H1 (cell line): ENCODE measurements around the gene STXBP5. TPM values are rescaled to one million over a fixed set of nuclear protein-coding genes. Genes with fewer than 3 reads are reported as not detected.

ENCODE experiments used
- CTCF ChIA-PET: fragments of 300-600 bp; sonication (Branson Sonifier 250); formaldehyde crosslinking; loops from one replicate; lab custom pipeline; 2021; ENCODE audit not compliant: partially characterized antibody; lab: Charles Lee
- POLR2A ChIA-PET: fragments of 300-600 bp; sonication (Branson Sonifier 250); formaldehyde crosslinking; loops from one replicate; lab custom pipeline; 2021; ENCODE audit warnings: inconsistent platforms; ENCODE audit not compliant: partially characterized antibody; lab: Charles Lee
- DNase-seq, 2 experiments: peaks; one replicate each; pipeline versions ENCODE4 v3.0.0 to v3.0.0-alpha.2; 2010 to 2022; ENCODE audit warnings: low spot score in 2 of 2, low read depth in 1 of 2, mixed read lengths in 1 of 2
- FAIRE-seq: peaks from 2 replicates; lab custom pipeline; 2011; peaks lifted over from hg19 to GRCh38; lab: Jason Lieb, UNC
- H2AFZ ChIP-seq: 2 replicates; pipeline ENCODE4 v1.8.1; 2012; ENCODE audit warnings: low read length, inconsistent platforms
- H2AK5ac ChIP-seq: 2 replicates; pipeline ENCODE4 v1.6.1; 2013; ENCODE audit warnings: low read depth, low read length
- H2BK120ac ChIP-seq: replicated peaks from 2 replicates; pipeline ENCODE3; 2013; ENCODE audit warnings: low read depth, low read length, inconsistent platforms
- H2BK12ac ChIP-seq: 2 replicates; pipeline ENCODE4 v1.6.1; 2013; ENCODE audit warnings: low read depth, low read length
- H2BK15ac ChIP-seq: 2 replicates; pipeline ENCODE4 v1.6.1; 2013; ENCODE audit warnings: low read length
- H2BK20ac ChIP-seq: 2 replicates; pipeline ENCODE4 v1.6.1; 2013; ENCODE audit warnings: low read length
- H2BK5ac ChIP-seq: 2 replicates; pipeline ENCODE4 v1.6.1; 2013; ENCODE audit warnings: low read depth, low read length
- H3K14ac ChIP-seq: 2 replicates; pipeline ENCODE4 v1.6.1; 2013; ENCODE audit warnings: inconsistent platforms; ENCODE audit not compliant: insufficient read length
- H3K18ac ChIP-seq: 2 replicates; pipeline ENCODE4 v1.6.1; 2013; ENCODE audit warnings: low read length; ENCODE audit errors: extremely low read depth
- H3K23ac ChIP-seq: 2 replicates; pipeline ENCODE4 v1.6.1; 2013; ENCODE audit warnings: inconsistent platforms; ENCODE audit not compliant: insufficient read length
- H3K23me2 ChIP-seq: 2 replicates; pipeline ENCODE4 v1.6.1; 2013; ENCODE audit warnings: low read depth, low read length
- H3K27ac ChIP-seq: 2 replicates; pipeline ENCODE4 v1.6.1; 2011; ENCODE audit warnings: low read depth, low read length, inconsistent platforms
- H3K27me3 ChIP-seq, 4 experiments: replicated peaks in 1 of 4; 1 replicate in 1 of 4; 2 replicates in 3 of 4; pipeline versions ENCODE4 v1.6.1 to v1.8.1; 2011 to 2013; ENCODE audit warnings: low read length in 3 of 4, mild to moderate bottlenecking in 3 of 4, inconsistent platforms in 2 of 4, mixed read lengths in 2 of 4, moderate library complexity in 1 of 4; ENCODE audit not compliant: control insufficient read depth in 3 of 4, insufficient read depth in 3 of 4; ENCODE audit errors: extremely low read depth in 1 of 4
- H3K36me3 ChIP-seq, 4 experiments: 2 replicates each; pipeline versions ENCODE4 v1.6.1 to v1.8.1; 2011 to 2013; ENCODE audit warnings: mild to moderate bottlenecking in 4 of 4, low read length in 3 of 4, moderate library complexity in 2 of 4, control low read depth in 1 of 4, inconsistent platforms in 1 of 4; ENCODE audit not compliant: insufficient read depth in 4 of 4, control insufficient read depth in 2 of 4
- H3K4ac ChIP-seq: replicated peaks from 2 replicates; pipeline ENCODE3; 2013; ENCODE audit warnings: low read length, low read depth, mixed read lengths, inconsistent platforms; ENCODE audit not compliant: insufficient read length
- H3K4me1 ChIP-seq, 4 experiments: replicated peaks in 1 of 4; 1 replicate in 1 of 4; 2 replicates in 3 of 4; pipeline versions ENCODE4 v1.6.1 to v1.8.1; 2011 to 2013; ENCODE audit warnings: low read length in 3 of 4, inconsistent platforms in 2 of 4, mixed read lengths in 1 of 4; ENCODE audit not compliant: insufficient read depth in 4 of 4, control insufficient read depth in 3 of 4
- H3K4me2 ChIP-seq, 2 experiments: 2 replicates each; pipeline versions ENCODE4 v1.6.1 to v1.8.1; 2011 to 2013; ENCODE audit warnings: low read depth in 2 of 2, low read length in 2 of 2, control low read depth in 1 of 2, inconsistent platforms in 1 of 2, mild to moderate bottlenecking in 1 of 2; ENCODE audit not compliant: insufficient read depth in 1 of 2
- H3K4me3 ChIP-seq, 4 experiments: fragments of 200-600, 300-600 bp in 1 of 4; sonication (generic), shearing (Covaris generic), sonication (Bioruptor Twin) in 1 of 4; 2 replicates each; pipeline versions ENCODE4 v1.5.1 to v1.8.1; 2011 to 2016; ENCODE audit warnings: low read length in 4 of 4, low read depth in 3 of 4, control low read depth in 2 of 4, inconsistent platforms in 2 of 4, mild to moderate bottlenecking in 2 of 4, mixed read lengths in 1 of 4, moderate library complexity in 1 of 4; ENCODE audit not compliant: insufficient read depth in 2 of 4; ENCODE audit errors: extremely low read depth in 1 of 4
- H3K56ac ChIP-seq: replicated peaks from 2 replicates; pipeline ENCODE3; 2013; ENCODE audit warnings: low read depth, mild to moderate bottlenecking, mixed read lengths, low read length, inconsistent platforms; ENCODE audit not compliant: insufficient read length
- H3K79me1 ChIP-seq: 2 replicates; pipeline ENCODE4 v1.6.1; 2013; ENCODE audit warnings: low read depth, low read length, control low read depth
- H3K79me2 ChIP-seq, 2 experiments: 2 replicates each; pipeline versions ENCODE4 v1.6.1 to v1.8.1; 2012 to 2013; ENCODE audit warnings: low read length in 2 of 2, mild to moderate bottlenecking in 2 of 2, inconsistent platforms in 1 of 2; ENCODE audit not compliant: insufficient read depth in 2 of 2, control insufficient read depth in 1 of 2
- H3K9ac ChIP-seq, 4 experiments: replicated peaks in 1 of 4; 1 replicate in 1 of 4; 2 replicates in 3 of 4; pipeline versions ENCODE4 v1.6.1 to v1.8.1; 2011 to 2013; ENCODE audit warnings: low read depth in 3 of 4, low read length in 3 of 4, control low read depth in 2 of 4, mild to moderate bottlenecking in 2 of 4, moderate library complexity in 2 of 4, inconsistent platforms in 1 of 4; ENCODE audit errors: extremely low read depth in 1 of 4
- H3K9me3 ChIP-seq, 2 experiments: 2 replicates each; pipeline versions ENCODE4 v1.6.1 to v1.8.1; 2012 to 2013; ENCODE audit warnings: mild to moderate bottlenecking in 2 of 2, moderate library complexity in 2 of 2, control low read depth in 1 of 2, inconsistent platforms in 1 of 2, low read depth in 1 of 2, low read length in 1 of 2, mixed read lengths in 1 of 2; ENCODE audit not compliant: insufficient read depth in 2 of 2
- H4K20me1 ChIP-seq, 2 experiments: replicated peaks in 1 of 2; 2 replicates each; pipeline versions ENCODE3 to v1.8.1; 2011 to 2013; ENCODE audit warnings: inconsistent platforms in 2 of 2, low read length in 2 of 2, mild to moderate bottlenecking in 1 of 2; ENCODE audit not compliant: insufficient read depth in 2 of 2, control insufficient read depth in 1 of 2
- H4K5ac ChIP-seq: 2 replicates; pipeline ENCODE4 v1.6.1; 2013; ENCODE audit warnings: low read length, low read depth, mixed read lengths, inconsistent platforms; ENCODE audit not compliant: insufficient read length
- H4K8ac ChIP-seq: 2 replicates; pipeline ENCODE4 v1.8.0; 2013; ENCODE audit warnings: mild to moderate bottlenecking, moderate library complexity, low read length, inconsistent platforms; ENCODE audit not compliant: insufficient read depth; ENCODE audit errors: extremely low read depth
- H4K91ac ChIP-seq: replicated peaks from 2 replicates; pipeline ENCODE3; 2013; ENCODE audit warnings: low read length, mixed read lengths, inconsistent platforms; ENCODE audit not compliant: insufficient read length
- ASH2L ChIP-seq: fragments of 200-600, 300-600 bp; sonication (generic); IDR thresholded peaks from one replicate; pipeline ENCODE4 v1.7.1; 2017; ENCODE audit warnings: low read length
- BCL11A ChIP-seq, 2 experiments: IDR thresholded peaks; one replicate each; pipeline ENCODE4 v1.6.1; 2011; ENCODE audit warnings: low read depth in 2 of 2, low read length in 2 of 2, mild to moderate bottlenecking in 2 of 2
- CBX8 ChIP-seq: fragments of 300-800, 300-1000 bp; sonication (generic); IDR thresholded peaks from 2 replicates; pipeline ENCODE4 v1.7.1; 2016; ENCODE audit warnings: low read depth, low read length, borderline replicate concordance
- CEBPB ChIP-seq: IDR thresholded peaks from 2 replicates; pipeline ENCODE4 v1.6.1; 2012; ENCODE audit warnings: low read depth, low read length
- CHD1 ChIP-seq: IDR thresholded peaks from 2 replicates; pipeline ENCODE4 v1.6.1; 2012; ENCODE audit warnings: low read depth, low read length, improper control_type of control experiment
- CHD2 ChIP-seq: IDR thresholded peaks from 2 replicates; pipeline ENCODE4 v1.6.1; 2012; ENCODE audit warnings: low read length, improper control_type of control experiment
- CREB1 ChIP-seq: IDR thresholded peaks from 2 replicates; pipeline ENCODE4 v1.6.1; 2012; ENCODE audit warnings: inconsistent platforms
- EGR1 ChIP-seq: IDR thresholded peaks from 2 replicates; pipeline ENCODE4 v1.6.1; 2011; ENCODE audit warnings: low read depth, low read length, borderline replicate concordance
- EZH2 ChIP-seq: fragments of 200-600 bp; sonication (generic); IDR thresholded peaks from 2 replicates; pipeline ENCODE4 v1.7.1; 2012; ENCODE audit warnings: low read depth, mild to moderate bottlenecking, moderate library complexity, low read length, inconsistent platforms; ENCODE audit not compliant: severe bottlenecking
- KDM5A ChIP-seq: fragments of 200-600 bp; IDR thresholded peaks from 2 replicates; pipeline ENCODE4 v1.7.1; 2012; ENCODE audit warnings: mild to moderate bottlenecking, low read length, inconsistent platforms, mixed read lengths
- MAFK ChIP-seq: IDR thresholded peaks from 2 replicates; pipeline ENCODE4 v1.6.1; 2012; ENCODE audit warnings: low read depth, mild to moderate bottlenecking, improper control_type of control experiment, low read length
- POLR2AphosphoS5 ChIP-seq: IDR thresholded peaks from 2 replicates; pipeline ENCODE4 v1.6.1; 2011; ENCODE audit warnings: low read depth, low read length
- POU5F1 ChIP-seq: IDR thresholded peaks from 2 replicates; pipeline ENCODE4 v1.6.1; 2011; ENCODE audit warnings: low read depth, mild to moderate bottlenecking, low read length, moderate library complexity
- RFX5 ChIP-seq: IDR thresholded peaks from 2 replicates; pipeline ENCODE4 v1.6.1; 2011; ENCODE audit warnings: low read depth, low read length, improper control_type of control experiment, borderline replicate concordance
- SIRT6 ChIP-seq: IDR thresholded peaks from one replicate; pipeline ENCODE4 v1.7.1; 2012; ENCODE audit warnings: low read length, inconsistent platforms
- SIX5 ChIP-seq: IDR thresholded peaks from 2 replicates; pipeline ENCODE4 v1.6.1; 2011; ENCODE audit warnings: mild to moderate bottlenecking, low read depth, low read length
- TBP ChIP-seq: IDR thresholded peaks from 2 replicates; pipeline ENCODE4 v1.6.1; 2011; ENCODE audit warnings: low read depth, low read length, improper control_type of control experiment
- YY1 ChIP-seq: IDR thresholded peaks from 2 replicates; pipeline ENCODE4 v1.6.1; 2011; ENCODE audit warnings: low read depth, mild to moderate bottlenecking, low read length
- WGBS, 2 experiments: shearing (Covaris generic) in 1 of 2; methylation state at CpG; one replicate each; pipeline versions ENCODE4 v1.1.6 to v1.1.7; 2013 to 2015; ENCODE audit warnings: low lambda C conversion rate in 2 of 2, mixed read lengths in 2 of 2, inconsistent platforms in 1 of 2, low coverage in 1 of 2, missing lambda C conversion rate in 1 of 2; ENCODE audit not compliant: insufficient replicate concordance in 2 of 2, insufficient coverage in 1 of 2, insufficient read length in 1 of 2; ENCODE audit errors: extremely low coverage in 1 of 2, missing lambda C conversion rate in 1 of 2; 5-methylcytosine and 5-hydroxymethylcytosine counted together
- polyA plus RNA-seq, 7 experiments: library from polyadenylated mRNA; depleted of rRNA in 3 of 7; stranded (reverse) in 5 of 7; unstranded in 2 of 7; fragments of >200 nt in 5 of 7; fragments of 200-250 nt in 2 of 7; gene quantifications; 1 replicate in 5 of 7; 2 replicates in 1 of 7; 4 replicates in 1 of 7; pipeline versions ENCODE4 v1.2.1 to v1.2.3, GENCODE V29; 2011 to 2013; ENCODE audit warnings: missing spikeins in 2 of 7, mixed read lengths in 2 of 7
- total RNA-seq: library from RNA; stranded (reverse); fragmentation: NEBNext Ultra II Directional; extraction: Animal tissue kit (Norgen Biotek cat#: 25700); gene quantifications from 2 replicates; pipeline ENCODE4 v1.2.1, GENCODE V29; 2021

The STXBP5 gene
- total and polyA plus RNA-seq, 2 of the 8 experiments (the other 6 are each of a cell fraction or from before 2014, with no cell fraction given): 2.7 to 10.8 TPM

GRCh38 chr6:147238164-147238563, 33.9 kb downstream of the STXBP5 start:
- Histone ChIP-seq H3K4me2 (no peak overlapping the region), H3K27me3 (no peaks in the 10 kb centered on the region), H2BK120ac (no peak overlapping the region), H3K27ac (no peak overlapping the region), H3K4ac (no peak overlapping the region), H2AK5ac (no peak overlapping the region), H3K36me3 (no peaks in the 10 kb centered on the region), H3K18ac (no peak overlapping the region), H3K4me1 (peaks cover 0 to 3% (median 0%) of the 10 kb centered on the region in 4 experiments; a peak in 1 of 7 replicates), H3K23ac (no peak overlapping the region)
- FAIRE-seq: peak; percentile 62
- ChIA-PET POLR2A (no interaction called here), CTCF (no interaction called here)
- TF ChIP-seq BCL11A (IDR thresholded peaks at IDR 0.05; ENCODE audit: low read depth in 2 of 2, low read length in 2 of 2): no peak
- TF ChIP-seq CEBPB: no peak
- no peak for TF ChIP-seq SIRT6
- TF ChIP-seq EGR1: no peak
- no peak for TF ChIP-seq CREB1
- no peak for TF ChIP-seq KDM5A
- TF ChIP-seq POU5F1: no peak
- TF ChIP-seq ASH2L: no peak
- TF ChIP-seq CHD2: no peak
- TF ChIP-seq MAFK: no peak
- no peak for TF ChIP-seq RFX5
- TF ChIP-seq YY1: no peak
- no peak for TF ChIP-seq EZH2
- TF ChIP-seq TBP: no peak
- TF ChIP-seq CBX8: no peak
- no peak for TF ChIP-seq SIX5
- TF ChIP-seq POLR2AphosphoS5: no peak
- no peak for TF ChIP-seq CHD1
- TF ChIP-seq, all 59 proteins: peak for 0
- no peaks in the 10 kb centered on the region for H3K23me2 ChIP-seq
- H3K14ac ChIP-seq: no peak overlapping the region
- no peak overlapping the region for H3K4me3 ChIP-seq
- H3K79me2 ChIP-seq: no peaks in the 10 kb centered on the region
- no peak overlapping the region; the same call in 1 of the 2 replicates for H2BK20ac ChIP-seq
- no peaks in the 10 kb centered on the region for H3K9me3 ChIP-seq
- WGBS, 2 experiments: 64% methylated on average over 3 of the region's 3 CpGs; no CpG with 5 or more reads in 1 of the 2 experiments
- H4K5ac ChIP-seq: no peak overlapping the region
- no peak overlapping the region for H2BK5ac ChIP-seq
- no peak overlapping the region for H4K91ac ChIP-seq
- H4K8ac ChIP-seq: no peak overlapping the region
- no peak overlapping the region for H3K56ac ChIP-seq
- no peak overlapping the region for H2BK15ac ChIP-seq
- H2BK12ac ChIP-seq: no peak overlapping the region
- H4K20me1 ChIP-seq: no peaks in the 10 kb centered on the region
- H3K79me1 ChIP-seq: no peaks in the 10 kb centered on the region
- no peak overlapping the region for H2AFZ ChIP-seq
- DNase-seq: no peak
- H3K9ac ChIP-seq: no peak overlapping the region
